ENCODE measurements around the gene CCDC57.
"Not testable (repeated sequence)": the region's sequence is repeated elsewhere in the genome, so short reads cannot be mapped to it uniquely, and the experiment has no call there.

CCDC57 gene

DNA sequence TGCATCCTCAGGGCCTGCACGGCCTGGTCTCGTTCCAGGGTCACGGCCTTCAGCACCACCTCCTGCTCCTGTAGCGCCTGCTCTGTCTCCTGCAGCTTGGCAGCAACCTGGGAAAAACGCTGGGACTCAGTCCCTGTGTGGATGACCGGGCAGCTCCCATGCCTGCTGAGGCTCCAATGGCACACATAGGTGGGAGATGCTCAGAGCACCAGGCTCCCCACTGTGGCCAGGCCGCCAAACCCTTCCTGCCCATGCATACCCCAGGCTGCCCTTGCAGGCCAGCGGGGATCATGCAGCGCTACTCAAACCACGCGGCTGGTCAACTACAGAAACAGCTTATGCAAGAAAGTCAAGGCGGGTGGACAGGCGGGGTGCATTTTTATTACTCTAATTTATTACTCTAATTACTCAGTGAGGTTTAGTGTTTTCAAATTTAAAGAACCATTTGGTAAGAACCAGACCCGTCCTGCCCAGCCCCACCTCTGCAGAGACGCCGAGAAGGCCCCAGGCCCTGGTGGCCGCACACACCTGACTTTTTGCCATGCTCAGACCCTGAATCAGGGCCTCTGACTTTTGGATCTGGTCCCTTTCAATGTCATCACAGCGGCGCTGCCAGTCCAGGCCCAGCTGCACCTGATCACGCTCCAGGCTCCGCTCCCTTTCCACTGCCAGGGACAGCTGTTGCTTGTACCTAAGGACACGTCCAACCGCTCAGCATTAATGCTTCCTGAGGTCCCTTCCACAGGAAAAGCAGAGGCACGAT, 34.0 kb downstream of the CCDC57 start:
- no peak for DNase-seq (ENCODE audit: low read depth)

DNA sequence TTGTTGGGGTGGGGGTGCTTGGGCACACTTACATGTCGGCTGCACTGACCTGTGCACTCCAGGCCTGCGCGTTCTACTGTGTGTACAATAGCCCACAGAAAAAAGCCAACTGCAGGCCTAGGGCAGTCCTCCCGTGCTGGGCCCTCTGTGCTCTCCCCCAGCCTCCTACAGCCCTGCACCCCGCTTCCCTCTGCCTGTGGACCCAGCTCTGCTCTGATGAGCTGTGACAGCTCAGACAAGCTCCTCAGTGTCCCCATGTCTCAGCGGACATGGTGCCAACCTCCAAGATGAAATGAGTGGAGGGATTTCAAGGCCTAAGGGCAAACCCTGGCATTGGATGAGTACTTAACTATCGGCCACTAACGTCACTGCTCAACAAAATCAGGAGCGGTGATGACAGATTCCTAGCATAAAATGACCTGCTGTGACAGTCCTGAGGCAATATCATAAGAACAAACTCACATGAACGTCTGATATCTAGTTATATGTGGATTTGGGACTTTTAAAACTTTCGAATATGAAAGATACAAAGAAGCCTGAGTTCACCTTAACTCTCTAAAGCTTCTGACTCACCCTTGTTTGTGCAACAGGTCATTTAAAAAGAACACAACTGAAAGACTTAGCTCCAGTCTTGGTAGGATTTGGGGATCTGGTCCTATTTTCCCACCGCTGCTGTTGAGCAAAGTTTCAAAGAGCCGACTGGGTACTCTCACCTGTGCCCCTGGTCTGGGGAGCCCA, 34.7 kb downstream of the CCDC57 start:
- DNase-seq (ENCODE audit: low read depth) = no peak

DNA sequence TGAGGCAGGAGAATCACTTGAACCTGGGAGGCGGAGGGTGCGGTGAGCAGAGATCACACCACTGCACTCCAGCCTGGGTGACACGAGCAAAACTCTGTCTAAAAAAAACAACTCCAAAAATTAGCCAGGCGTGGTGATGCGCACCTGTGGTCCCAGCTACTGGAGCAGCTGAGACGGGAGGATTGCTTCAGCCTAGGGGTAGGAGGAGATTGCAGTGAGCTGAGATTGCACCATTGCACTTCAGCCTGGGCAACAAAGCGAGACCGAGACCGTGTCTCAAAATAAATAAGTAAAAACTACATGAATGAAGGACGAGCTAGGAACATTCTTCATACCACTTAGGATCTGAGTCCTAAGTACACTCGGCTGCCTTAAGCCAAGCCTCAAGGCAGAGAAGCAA, 35.4 kb downstream of the CCDC57 start:
- no peak for DNase-seq (ENCODE audit: low read depth)

- no peak for DNase-seq (ENCODE audit: low read depth)
Observed at GRCh38 chr17:82175951-82176350, 36.7 kb downstream of the CCDC57 start.

GRCh38 chr17:82175201-82175600, 37.4 kb downstream of the CCDC57 start:
- no peak for DNase-seq (ENCODE audit: low read depth)

DNA sequence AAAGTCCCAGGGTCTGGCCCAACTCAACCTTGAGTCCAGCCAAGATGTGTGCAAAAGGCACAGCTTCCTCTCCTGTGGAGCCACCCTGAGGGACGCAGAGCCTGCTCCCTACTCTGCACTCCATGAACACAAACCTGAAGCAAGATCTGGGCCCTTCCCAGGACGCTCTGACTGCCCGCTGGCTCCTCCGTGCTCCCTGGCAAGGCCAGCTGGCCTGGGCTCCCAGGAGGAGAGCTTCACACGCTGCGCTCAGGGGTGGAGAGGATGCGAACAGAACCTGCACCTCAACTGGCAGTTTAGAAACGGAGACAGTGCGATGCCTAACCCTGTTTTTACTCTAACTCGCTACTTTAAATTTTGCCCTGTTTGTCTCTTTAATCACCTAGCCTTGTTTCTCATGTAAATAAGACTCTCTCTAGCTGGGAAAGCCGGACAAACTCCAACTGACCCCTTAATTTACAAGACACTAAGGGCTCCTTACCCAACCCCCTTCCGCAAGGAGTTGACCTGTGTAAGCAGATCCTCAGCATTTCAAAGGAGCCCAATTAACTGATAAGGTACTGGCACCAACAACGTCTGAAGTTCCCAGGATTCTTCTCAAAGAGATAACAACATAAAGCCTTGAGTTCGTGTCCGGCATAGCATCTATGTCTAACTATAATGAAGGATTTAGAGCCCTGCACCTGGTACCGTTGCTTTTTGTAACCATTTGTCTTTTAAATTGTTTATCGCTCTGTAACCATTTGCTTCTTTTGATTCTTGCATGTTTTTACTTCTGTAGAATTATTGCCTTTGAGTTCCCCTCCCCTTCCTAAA, 38.4 kb downstream of the CCDC57 start:
- DNase-seq (ENCODE audit: low read depth) = not testable (repeated sequence)

DNA sequence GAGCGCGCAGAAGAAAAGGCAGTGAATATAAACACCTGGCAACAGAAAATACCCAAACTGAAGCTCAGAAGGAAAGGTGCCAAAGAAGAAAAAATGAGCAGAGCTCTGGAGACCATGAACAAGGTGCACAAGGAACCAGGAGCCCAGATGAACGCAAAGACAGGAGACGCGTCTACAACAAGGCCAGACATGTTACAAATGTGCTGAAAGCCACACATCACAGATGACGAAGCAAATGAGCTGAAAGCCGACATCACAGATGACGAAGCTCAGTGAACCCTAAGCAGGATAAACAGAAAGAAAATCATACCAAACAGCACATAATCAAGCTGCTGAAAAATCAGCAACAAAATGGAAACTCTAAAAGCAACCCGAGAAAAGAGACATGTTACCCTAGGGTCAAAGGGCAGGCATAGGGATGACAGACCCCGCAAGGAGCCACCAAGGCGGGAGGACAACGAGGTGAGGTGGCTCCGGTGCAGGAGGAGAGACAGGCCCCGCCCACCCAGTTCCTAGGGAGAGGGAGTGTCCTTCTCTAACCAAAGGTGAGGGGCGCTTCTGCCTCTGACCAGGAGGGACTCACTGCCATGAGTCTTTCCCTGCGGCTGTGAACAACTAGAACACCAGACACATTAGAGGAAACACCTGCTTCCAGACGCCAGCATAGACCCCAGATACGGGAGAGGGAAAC, 39.1 kb downstream of the CCDC57 start:
- DNase-seq (ENCODE audit: low read depth) = no peak

DNA sequence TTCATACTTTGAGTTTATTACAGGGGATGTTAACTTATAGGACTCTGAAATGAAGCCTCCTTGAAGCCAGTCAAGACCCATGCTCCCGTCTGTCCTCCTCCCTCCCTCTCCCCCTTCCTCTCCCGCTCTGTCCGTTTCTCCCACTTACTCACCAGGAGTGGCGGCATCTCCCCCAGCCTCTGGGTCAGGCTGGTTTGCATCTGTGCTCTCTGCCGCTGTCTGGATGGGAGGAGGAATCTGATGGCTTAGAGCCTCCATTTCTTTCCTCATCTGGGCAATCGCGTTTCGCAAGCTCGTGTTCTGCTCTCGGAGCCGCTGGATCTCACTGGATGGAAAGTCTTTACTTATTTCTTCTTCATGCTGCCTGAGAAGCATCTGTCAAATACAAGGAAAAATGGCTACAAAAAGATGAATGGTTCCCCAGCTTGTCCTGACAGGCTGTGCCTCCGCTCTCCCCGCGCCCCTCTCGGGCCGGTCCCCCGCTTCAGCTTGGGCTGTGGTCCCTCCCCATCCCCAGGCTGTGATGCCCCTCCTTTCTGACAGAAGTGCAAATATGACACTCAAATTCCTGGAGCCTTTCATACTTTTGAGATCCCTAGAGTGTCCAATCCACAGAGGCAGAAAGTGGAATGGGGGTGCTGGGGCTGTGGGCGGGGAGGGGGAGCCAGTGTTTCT, 40.0 kb downstream of the CCDC57 start:
- DNase-seq (ENCODE audit: low read depth) = no peak

- DNase-seq (ENCODE audit: low read depth) = no peak
Observed at GRCh38 chr17:82171750-82172375, 40.8 kb downstream of the CCDC57 start.

GRCh38 chr17:82170412-82170961, 42.2 kb downstream of the CCDC57 start:
- DNase-seq (ENCODE audit: low read depth) = no peak

DNA sequence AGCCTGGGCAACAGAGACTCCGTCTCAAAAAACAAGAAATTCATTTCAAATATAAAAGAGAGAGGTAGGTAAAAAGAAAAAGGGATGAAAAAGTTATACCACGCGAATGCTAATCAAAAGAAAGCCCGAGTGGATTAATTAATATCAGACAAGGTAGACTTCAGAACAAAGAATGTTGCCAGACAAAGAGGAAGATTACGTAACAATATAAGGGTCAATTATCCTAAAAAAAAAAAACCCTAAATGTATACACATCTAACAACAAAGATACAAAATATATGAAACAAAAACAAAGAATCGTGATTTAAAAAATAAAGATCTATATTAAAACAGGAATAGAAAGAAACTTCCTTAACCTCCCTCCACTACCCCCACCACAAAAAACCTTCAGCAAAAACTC, 44.1 kb downstream of the CCDC57 start:
- no peak for DNase-seq (ENCODE audit: low read depth)

DNA sequence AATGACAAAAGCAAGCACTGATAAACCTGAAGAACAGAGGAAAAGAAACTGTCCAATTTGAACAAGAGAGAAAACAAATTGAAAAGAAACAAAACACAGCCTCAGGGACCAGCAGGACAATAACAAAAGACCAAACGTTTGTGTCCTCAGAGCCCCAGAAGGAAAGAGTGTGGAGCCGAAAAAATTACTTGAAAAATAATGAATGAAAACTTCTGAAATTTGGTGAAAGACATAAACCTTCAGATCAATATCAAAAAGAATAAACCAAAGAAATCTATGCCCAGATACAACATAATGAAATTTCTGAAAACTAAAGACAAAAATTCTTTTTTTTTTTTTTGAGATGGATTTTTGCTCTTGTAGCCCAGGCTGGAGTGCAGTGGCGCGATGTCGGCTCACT, 45.6 kb downstream of the CCDC57 start:
- DNase-seq (ENCODE audit: low read depth) = no peak

DNA sequence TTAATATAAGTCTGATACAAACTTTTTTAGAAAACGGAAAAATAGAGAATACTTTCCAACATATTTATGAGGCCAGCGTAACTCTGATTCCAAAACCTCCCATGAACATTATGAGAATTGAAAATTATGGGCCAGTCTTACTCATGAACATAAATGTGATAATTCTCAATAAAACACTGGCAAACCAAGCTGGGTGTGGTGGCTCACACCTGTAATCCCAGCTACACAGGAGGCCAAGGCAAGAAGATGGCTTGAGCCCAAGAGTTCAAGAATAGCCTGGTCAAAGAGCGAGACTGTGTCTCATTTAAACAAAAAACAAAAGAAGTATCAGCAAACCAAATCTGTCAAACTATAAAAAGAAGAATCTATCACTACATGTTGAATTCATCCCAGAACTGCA, 47.8 kb downstream of the CCDC57 start:
- DNase-seq (ENCODE audit: low read depth) = no peak

DNA sequence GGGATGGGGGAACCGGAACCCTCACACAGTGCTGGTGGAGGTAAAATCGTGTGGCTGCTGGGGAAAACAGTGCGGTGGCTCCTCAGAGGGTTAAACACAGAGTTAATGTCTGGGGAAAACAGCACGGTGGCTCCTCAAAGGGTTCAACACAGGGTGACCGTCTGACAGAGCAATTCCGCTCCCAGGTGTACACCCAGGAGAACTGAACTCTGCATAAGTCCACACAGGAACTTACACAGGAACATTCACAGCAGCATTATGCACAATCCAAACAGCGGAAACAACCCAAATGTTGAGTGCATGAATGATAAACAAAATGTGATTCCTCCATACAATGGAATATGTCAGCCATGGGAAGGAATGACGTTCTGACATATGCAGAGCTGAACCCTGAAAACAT, 51.4 kb downstream of the CCDC57 start:
- no peak for DNase-seq (ENCODE audit: low read depth)

DNA sequence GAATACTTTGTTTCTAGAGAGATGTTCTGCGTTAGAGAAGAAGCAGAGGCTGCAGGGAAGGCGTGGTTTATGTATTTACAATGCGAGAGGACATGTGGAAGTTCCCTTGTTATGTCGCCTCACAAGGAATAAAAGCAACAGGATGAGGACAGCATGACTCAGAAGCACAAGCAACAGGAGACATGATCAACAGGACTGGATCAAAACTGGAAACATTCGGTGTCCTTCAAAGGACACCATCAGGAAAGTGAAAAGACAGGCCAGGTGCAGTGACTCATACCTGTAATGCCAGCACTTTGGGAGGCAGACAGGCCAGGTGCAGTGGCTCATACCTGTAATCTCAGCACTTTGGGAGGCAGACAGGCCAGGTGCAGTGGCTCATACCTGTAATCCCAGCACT, 52.6 kb downstream of the CCDC57 start:
- no peak for DNase-seq (ENCODE audit: low read depth)

DNA sequence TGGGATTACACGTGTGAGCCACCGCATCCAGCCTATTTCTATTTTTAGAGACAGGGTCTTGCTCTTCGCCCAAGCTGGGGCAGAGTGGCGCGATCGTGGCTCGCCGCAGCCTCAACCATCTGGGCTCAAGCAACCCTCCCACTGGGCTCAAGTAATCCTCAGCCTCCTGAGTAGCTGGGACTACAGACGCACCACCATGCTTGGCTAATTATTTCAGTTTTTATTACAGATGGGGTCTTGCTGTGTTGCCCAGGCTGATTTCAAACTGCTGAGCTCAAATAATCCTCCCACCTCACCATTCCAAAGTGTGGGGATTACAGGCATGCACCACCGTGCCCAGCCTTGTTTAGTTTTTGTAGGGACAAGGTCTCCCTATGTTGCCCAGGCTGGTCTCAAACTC, 53.8 kb downstream of the CCDC57 start:
- no peak for DNase-seq (ENCODE audit: low read depth)

GRCh38 chr17:82157046-82158035, 55.3 kb downstream of the CCDC57 start:
- DNase-seq (ENCODE audit: low read depth) = no peak

GRCh38 chr17:82156284-82156925, 56.2 kb downstream of the CCDC57 start:
- no peak for DNase-seq (ENCODE audit: low read depth)

DNA sequence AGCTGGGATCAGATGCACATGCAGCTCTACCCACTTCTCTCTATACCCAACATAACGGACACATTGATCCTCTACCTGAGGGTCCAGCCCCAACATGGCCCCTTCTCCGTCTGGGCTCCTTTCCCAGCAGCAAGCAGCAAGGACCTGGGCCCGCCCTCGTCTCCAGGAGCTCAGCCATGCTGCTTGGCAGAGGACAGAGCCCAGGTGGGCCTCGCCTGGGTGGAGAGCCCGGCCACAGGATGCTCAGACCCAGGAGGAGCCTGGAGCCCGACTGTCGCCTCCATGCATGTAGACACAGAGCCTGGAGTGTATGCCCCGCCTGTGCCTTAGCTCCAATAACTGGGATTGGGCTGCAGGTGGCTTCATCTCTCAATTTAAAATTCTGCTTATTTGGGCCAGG, 57.0 kb downstream of the CCDC57 start:
- DNase-seq (ENCODE audit: low read depth) = no peak

Data from T follicular helper cell (primary cell).